Mononuclear cell (primary cell): ENCODE data around the gene DIRAS2. TPM values are rescaled to one million over a fixed set of nuclear protein-coding genes. Genes with fewer than 3 reads are reported as not detected.

Experiments used
- H3K27me3 ChIP-seq: 2 replicates; pipeline ENCODE4 v1.6.0; 2011; ENCODE audit warnings: low read length, control low read depth; ENCODE audit not compliant: insufficient read depth
- H3K4me1 ChIP-seq: 2 replicates; pipeline ENCODE4 v1.5.1; 2011; ENCODE audit warnings: mild to moderate bottlenecking, low read length, control low read depth; ENCODE audit not compliant: insufficient read depth
- H3K4me3 ChIP-seq: 2 replicates; pipeline ENCODE4 v1.5.1; 2011; ENCODE audit warnings: mild to moderate bottlenecking, low read length, moderate library complexity
- H3K9me3 ChIP-seq: 2 replicates; pipeline ENCODE4 v1.5.1; 2011; ENCODE audit warnings: low read depth, mild to moderate bottlenecking, control low read depth, low read length
- total RNA-seq: library from RNA; depleted of rRNA; stranded (reverse); fragments of >200 nt; gene quantifications from one replicate; pipeline ENCODE4 v1.2.3, GENCODE V29; 2012

DIRAS2 gene
- total RNA-seq, 1 donor, result not detected

DNA sequence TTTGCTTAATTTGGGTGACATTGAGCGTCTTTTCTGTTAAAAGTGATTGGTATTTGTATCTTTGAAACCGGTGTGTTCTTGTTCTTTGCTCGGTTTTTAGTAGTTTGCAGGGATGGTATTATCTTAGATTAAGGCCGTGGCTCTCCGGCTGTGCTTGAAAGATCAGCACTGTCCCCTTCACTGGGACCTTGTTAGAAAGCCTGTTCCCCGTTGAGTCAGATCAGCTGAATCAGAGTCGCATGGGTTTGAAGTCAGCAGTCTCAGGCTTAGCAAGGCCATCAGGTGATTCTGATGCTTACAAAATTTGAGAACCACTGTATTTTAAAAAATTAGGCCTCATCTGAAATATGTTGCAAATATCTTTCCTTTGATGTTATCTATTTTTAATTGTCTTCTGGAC is 5.0 kb downstream of the DIRAS2 start:
- peaks cover 6% of the 10 kb centered on the region for H3K4me1 ChIP-seq
- peaks cover 23% of the 10 kb centered on the region for H3K27me3 ChIP-seq
- H3K9me3 ChIP-seq, result no peaks in the 10 kb centered on the region
- H3K4me3 ChIP-seq, result no peak overlapping the region

DNA sequence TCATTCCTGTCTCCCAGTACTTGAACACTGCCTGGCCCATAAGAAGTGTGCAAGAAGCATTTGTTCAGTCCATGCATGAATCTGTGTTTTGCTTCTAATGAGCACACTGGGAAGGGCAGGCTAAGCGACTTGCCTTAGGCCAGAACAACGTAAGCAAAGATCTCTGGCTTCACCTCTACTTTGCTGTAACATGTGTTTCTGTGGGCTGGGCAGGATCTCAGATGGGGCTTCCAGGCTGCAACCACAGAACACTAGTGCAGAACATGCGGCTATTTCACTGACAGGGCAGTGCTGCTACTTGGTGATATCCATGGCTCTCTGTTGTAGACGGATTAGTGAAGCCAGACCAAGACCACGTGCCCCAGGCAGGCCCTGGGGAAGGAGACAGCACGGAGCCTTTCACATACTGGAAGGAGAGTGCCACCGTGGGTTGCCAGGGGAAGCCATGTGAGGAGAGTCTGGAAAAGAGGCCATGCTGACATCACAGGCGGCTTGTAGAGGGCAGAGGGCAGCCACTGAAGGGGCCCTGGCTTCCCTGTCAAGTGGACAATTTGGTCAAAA is 9.9 kb downstream of the DIRAS2 start:
- Histone ChIP-seq H3K27me3 (no peaks in the 10 kb centered on the region), H3K4me1 (no peaks in the 10 kb centered on the region), H3K4me3 (no peak overlapping the region), H3K9me3 (no peaks in the 10 kb centered on the region)

DNA sequence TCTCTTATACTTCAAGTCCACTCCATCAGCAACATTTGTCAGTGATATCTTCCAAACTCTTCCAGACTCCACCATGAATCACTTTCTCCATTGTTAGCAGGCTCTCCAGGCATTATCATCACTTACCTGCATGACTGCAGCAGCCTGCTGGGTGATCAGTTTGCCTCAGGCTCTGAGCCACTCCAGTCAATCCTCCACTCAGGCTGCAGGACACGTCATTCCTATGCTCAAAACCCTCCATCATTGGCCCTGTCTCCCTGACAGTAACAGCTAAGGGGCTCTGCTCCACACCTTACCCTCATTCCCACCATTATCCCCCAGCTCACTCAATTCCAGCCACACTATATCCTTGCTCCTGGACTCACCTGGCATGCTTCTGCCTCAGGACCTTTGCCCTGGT is 10.7 kb downstream of the DIRAS2 start:
- Histone ChIP-seq H3K4me3 (no peak overlapping the region), H3K9me3 (no peaks in the 10 kb centered on the region), H3K27me3 (no peaks in the 10 kb centered on the region), H3K4me1 (no peaks in the 10 kb centered on the region)

DNA sequence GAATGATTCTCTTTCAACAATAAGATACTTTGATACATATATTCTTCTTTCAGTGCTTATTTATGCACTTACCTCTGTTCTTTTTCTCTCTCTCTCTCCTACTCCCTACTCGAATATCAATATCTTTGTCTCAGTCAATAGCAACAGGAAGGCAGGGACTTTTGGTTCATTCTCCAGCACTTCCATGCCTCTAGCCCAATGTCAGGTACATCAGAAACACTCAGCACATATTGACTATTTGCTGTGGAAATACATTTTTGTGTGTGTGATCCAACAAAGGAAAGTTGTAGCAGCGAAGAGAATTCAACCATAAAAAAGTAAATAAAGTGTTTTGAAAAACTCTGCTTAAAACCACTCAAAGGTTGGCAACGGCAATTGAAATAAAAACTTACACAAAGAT is 12.6 kb downstream of the DIRAS2 start:
- H3K9me3 ChIP-seq, result no peaks in the 10 kb centered on the region
- H3K27me3 ChIP-seq, result no peaks in the 10 kb centered on the region
- no peak overlapping the region for H3K4me3 ChIP-seq
- no peaks in the 10 kb centered on the region for H3K4me1 ChIP-seq

DNA sequence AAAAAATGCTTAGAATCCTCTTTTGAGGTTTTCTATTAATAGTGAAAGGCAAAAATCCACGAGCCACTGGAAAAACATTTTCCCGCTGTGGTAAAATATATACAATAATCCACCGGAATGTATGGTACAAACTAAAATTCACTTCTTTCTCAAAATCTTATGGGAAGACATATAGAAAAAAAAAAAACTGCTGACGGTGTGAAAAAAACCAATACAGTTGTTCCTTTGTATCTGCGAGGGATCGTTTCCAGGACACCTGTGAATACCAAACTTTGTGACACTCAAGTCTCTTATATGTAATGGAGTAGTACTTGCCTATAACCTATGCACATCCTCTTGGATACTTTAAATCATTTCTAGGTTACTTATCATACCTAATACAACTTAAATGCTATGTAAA is 13.3 kb downstream of the DIRAS2 start:
- H3K4me1 ChIP-seq, result no peaks in the 10 kb centered on the region
- H3K9me3 ChIP-seq, result no peaks in the 10 kb centered on the region
- no peak overlapping the region for H3K4me3 ChIP-seq
- no peaks in the 10 kb centered on the region for H3K27me3 ChIP-seq

DNA sequence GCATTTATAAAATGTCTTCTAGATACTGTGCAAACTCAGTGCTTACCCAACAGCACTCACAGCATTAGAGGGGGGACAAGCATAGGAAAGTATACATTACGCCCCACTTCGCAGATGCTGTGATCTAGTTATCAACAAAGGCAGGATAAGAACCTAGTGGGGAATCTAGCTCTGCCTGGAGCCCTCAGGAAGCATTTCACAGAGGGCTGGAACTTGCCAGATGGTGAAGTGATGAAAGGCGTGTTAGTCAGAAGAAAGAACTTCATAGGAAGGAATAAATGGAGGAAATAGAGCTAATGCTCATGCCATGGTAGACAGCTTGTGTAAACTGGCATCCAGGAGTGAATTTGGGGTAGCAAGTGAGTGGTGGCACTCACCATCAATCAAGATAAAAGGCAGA is 25.8 kb downstream of the DIRAS2 start:
- Histone ChIP-seq H3K4me1 (no peaks in the 10 kb centered on the region), H3K27me3 (no peaks in the 10 kb centered on the region), H3K9me3 (no peaks in the 10 kb centered on the region), H3K4me3 (no peak overlapping the region)

DNA sequence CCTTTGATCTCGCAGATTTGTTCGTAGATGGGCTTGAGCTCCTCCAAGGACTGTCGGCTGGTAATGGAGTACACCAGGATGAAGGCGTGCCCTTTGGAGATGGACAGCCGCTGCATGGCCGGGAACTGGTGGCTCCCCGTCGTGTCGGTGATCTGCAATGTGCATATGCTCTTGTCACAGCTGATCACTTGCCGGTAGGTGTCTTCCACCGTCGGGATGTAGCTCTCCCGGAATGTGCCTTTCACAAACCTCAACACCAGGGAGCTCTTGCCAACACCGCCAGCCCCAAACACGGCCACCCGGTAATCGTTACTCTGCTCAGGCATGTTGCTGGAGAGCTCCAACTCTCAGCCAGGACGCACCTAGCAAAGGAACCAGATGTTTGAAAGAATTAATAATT is 29.1 kb downstream of the DIRAS2 start:
- H3K27me3 ChIP-seq, result no peaks in the 10 kb centered on the region
- H3K9me3 ChIP-seq, result no peaks in the 10 kb centered on the region
- no peaks in the 10 kb centered on the region for H3K4me1 ChIP-seq
- no peak overlapping the region for H3K4me3 ChIP-seq

DNA sequence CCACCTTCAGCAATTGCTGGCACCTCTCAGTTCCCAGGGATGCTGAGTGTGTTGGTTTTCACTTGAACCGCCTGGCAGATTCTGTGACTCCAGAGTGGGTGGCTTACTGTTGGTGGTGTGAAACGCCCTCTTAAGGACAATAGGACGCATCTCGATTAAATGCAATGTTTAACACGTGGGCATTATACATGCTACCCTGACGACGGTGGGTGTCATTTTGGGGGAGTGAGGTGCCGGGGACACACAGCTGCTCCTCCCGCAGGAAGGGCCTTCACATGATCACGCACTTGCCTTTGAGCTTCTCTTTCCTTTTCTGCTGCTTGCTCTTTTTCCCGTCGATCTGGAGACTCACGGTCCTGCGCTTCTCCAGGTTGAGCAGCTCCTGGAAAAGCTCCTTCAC is 29.7 kb downstream of the DIRAS2 start:
- Histone ChIP-seq H3K4me3 (no peak overlapping the region), H3K9me3 (no peaks in the 10 kb centered on the region), H3K4me1 (no peaks in the 10 kb centered on the region), H3K27me3 (no peaks in the 10 kb centered on the region)

DNA sequence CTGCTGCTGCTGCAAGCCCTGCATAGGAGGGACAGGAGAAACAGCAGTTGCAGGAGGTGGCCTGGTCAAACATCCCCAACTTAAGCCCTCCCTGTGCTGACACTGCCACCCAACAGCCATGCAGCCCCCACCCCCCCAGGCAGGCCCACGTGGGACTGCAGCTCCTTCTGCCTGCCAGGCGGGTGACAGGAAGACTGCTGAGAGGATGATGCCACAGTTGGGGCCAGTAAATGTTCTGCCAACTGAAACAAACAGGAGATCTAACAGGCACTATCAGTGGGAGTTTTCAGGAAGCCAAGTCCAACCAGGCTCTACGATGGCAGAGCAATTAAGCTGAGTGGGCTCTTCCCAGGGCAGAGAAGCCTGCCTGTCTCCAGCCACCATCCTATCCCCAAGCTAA is 31.1 kb downstream of the DIRAS2 start:
- Histone ChIP-seq H3K4me3 (no peak overlapping the region), H3K4me1 (no peaks in the 10 kb centered on the region), H3K9me3 (no peaks in the 10 kb centered on the region), H3K27me3 (no peaks in the 10 kb centered on the region)

DNA sequence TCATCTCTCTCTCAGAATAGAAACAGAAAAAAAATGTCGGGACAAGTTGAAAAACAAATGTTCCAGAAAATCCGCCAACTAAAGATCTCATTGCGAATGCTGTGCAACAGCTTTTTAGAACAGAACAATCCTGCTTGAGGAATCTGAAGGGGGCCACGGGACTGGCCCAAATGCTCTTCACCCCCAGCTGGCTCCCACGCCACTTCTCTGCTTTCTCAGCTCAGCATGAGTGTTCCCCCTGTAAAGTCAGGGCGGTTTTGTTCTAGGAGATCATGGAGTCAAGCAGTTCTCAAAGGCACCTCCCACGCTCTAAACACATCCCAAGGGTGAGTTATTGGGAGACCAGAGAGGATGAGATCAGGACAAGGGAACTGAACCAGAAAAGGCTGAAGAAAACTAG is 31.5 kb downstream of the DIRAS2 start:
- no peaks in the 10 kb centered on the region for H3K4me1 ChIP-seq
- no peak overlapping the region for H3K4me3 ChIP-seq
- H3K27me3 ChIP-seq, result no peaks in the 10 kb centered on the region
- no peaks in the 10 kb centered on the region for H3K9me3 ChIP-seq

DNA sequence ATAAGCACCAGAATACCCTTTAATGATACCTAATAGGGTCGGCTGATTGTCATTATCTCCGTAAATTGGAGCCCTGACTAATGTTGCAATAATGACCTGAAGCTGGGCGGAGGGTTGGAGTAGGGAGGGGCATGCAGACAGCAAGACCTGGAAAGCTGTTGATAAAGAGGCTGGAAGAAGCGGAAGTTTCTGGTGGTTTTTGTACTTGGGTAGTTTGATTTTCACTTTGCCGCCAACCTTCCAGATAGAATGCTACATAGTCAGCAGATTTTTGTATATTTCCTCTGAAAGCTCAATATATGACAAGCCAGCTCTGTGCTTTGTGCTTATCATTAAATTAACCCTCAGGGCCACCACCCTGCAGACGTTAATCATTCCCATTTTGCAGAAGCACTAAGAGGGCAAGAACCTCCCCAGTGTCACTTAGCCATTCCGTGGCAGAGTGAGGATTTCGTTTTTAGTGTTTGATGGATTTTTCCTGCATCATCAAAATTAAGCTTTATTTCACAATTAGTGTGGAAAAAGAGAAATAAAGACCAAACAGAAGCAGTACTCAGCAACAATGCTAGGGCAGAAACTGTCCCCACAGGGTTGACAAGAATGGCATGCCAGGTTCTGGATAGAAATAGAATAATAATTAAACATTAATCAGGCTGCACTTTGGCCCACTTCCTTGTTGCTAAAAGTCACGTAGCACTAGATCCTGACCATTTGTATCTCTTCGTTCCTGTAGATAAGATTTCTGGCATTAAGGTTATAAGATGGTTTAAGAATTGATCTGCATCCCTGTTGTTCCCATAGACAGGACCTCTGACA is 34.7 kb downstream of the DIRAS2 start:
- no peaks in the 10 kb centered on the region for H3K4me1 ChIP-seq
- no peak overlapping the region for H3K4me3 ChIP-seq
- H3K27me3 ChIP-seq, result no peaks in the 10 kb centered on the region
- no peaks in the 10 kb centered on the region for H3K9me3 ChIP-seq

DNA sequence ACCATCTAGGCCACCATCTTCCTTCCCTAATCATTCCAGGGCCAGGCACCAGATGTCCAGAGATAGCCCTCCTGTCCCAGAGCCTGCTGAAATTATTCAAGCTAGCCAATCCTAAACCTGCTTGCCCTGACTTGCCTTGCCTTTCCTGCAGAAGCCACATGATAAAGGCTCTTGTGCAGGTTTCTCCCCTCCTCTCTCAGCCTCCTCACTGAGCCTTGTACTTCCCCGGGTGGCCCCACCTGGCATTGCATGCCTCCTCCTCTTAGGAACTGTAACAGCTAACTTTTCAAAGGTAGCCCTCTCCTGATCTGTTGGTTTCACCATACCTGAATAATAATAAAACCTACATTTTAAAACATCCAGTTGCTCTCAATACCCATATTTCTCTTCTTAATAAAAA is 42.6 kb downstream of the DIRAS2 start:
- no peak overlapping the region for H3K4me3 ChIP-seq
- H3K27me3 ChIP-seq, result no peaks in the 10 kb centered on the region
- H3K4me1 ChIP-seq, result no peaks in the 10 kb centered on the region

DNA sequence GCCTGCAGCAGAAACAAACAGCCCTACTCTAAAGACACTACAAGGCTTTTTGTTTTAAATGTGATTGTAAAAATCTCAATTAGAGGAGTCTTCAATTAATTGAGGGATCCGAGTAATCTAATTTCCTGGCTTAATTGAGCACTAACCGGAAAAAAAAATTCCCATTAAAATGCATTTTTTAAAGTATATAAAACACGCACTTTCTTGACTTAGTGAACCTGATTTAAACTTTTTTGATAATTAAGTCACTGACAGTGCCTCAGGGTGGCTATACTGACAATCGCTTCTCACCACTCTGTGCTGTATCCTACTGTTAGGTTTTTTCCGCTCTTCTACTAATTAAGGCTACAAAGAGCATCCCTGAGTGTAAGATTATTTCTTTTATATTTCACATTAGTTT is 44.4 kb downstream of the DIRAS2 start:
- Histone ChIP-seq H3K4me1 (no peaks in the 10 kb centered on the region), H3K27me3 (no peaks in the 10 kb centered on the region), H3K4me3 (no peak overlapping the region), H3K9me3 (no peaks in the 10 kb centered on the region)

More for the DNA sequence above, 42.6 kb downstream of the DIRAS2 start:
- H3K9me3 ChIP-seq, result no peaks in the 10 kb centered on the region

DNA sequence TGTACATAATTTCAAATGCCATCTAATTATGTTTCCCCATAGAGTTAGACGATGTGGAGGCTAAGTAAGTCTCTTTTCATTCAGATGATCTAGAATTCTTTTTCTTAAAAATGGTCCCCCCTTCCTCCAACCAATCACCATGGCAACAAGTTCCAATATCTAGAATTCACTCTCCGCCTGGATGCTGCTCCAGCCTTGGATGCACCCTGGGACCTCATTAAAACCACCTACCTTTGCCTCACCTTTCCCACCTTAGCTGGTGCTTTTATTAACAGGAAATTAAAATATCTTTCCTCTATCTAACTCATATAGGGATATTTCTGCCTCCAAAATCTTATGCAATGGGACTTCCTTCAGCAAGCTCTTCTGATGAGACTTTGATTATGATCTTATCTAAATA is 49.0 kb downstream of the DIRAS2 start:
- Histone ChIP-seq H3K27me3 (no peaks in the 10 kb centered on the region), H3K4me1 (no peaks in the 10 kb centered on the region), H3K4me3 (no peak overlapping the region), H3K9me3 (no peaks in the 10 kb centered on the region)

DNA sequence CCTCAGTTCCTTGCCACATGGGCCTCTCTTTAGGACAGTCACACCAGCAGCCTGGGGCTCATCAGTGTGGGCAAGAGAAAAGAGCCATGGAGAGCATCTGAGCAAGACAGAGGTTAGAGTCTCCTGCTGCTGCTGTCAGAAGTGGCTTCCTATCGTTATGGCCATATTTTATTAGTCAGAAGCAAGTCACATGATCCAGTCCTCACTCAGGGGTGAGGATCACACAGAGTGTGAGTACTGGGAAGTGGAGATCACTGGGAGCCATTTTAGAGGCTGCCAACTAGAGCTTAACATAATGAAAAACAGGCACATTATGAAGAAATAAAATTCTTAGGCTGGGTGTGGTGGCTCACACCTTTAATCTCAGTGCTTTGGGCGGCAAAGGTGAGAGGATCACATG is 62.0 kb downstream of the DIRAS2 start:
- H3K4me3 ChIP-seq, result no peak overlapping the region
- no peaks in the 10 kb centered on the region for H3K4me1 ChIP-seq
- no peaks in the 10 kb centered on the region for H3K27me3 ChIP-seq
- H3K9me3 ChIP-seq, result no peaks in the 10 kb centered on the region

DNA sequence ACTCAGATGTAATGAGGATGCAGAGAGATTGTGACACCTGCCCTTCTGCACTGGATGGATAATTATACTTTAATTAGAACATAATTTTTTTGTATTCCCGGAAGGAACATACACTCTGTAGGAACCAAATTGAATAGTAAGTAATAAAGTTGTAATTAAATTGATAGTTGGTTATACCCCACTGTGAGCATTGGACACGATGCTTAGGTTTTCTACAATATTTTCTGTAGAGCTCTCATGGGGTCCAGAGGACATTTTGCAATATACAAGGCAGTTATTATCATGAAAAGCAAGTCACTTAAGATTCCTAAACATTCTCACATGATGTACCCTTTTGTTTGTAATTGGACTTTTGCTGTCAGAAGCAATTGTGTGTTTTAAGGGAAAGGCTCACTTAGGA is 63.4 kb downstream of the DIRAS2 start:
- Histone ChIP-seq H3K4me1 (no peaks in the 10 kb centered on the region), H3K27me3 (no peaks in the 10 kb centered on the region), H3K9me3 (no peaks in the 10 kb centered on the region), H3K4me3 (no peak overlapping the region)
